ENCODE data around the gene MYL4. TPM values are rescaled to one million over a fixed set of nuclear protein-coding genes. Genes with fewer than 3 reads are reported as not detected.
A peak's percentile ranks its signal among the peaks of the same experiment; 100 is the strongest.
"Not testable (repeated sequence)": the region's sequence is repeated elsewhere in the genome, so short reads cannot be mapped to it uniquely, and the experiment has no call there.

Gene MYL4
- 1.5 TPM for total RNA-seq
- long read RNA-seq, partial matches to known transcripts = 1 of 5 reads
- long read RNA-seq, other reads (novel, unspliced or antisense) = 4 of 5 reads

DNA sequence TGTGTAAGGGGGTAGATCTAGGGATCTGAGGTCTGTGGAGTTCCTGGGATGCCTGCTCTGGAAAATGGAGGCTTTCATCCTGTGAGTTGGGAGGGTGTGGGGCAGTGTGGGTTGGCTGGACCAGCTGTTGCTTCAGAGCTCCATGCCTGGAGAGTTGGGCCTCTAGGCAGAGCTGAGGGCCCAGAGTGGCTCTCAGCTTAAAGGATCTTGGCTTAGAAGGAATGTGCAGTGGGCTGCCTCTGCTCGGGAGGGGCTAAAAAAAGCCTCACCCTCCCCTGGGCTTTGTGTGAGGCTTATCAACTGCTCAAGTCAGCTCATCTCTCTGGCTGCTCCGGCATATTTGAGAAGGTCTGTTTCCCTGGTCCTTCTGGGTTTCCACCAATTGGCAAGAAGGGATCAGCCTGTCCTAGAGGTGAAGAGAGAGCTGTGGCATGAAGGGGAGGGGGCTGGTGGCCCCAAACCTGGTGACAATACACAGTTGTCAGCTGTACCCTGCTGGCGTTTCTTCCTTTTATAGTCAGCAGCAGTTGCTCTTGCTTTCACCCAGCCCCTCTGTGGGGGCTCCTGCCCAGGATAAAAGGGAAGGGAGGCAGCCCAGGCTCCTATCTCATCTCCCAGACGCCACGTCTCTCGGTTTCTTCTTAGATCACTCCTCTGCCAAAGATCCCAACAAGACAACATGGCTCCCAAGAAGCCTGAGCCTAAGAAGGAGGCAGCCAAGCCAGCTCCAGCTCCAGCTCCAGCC is at the start of gene MYL4:
TSS of gene MYL4 (plus strand) at position 605 of the 745 bp plus-strand sequence. CDS start at position 680, 75 bp downstream.
- no peak for DNase-seq (ENCODE audit: low spot score)

GRCh38 chr17:47162013-47162622 is 47.0 kb upstream of the MYL4 start:
- no peak for DNase-seq (ENCODE audit: low spot score)

GRCh38 chr17:47164263-47164662 is 44.9 kb upstream of the MYL4 start:
- no peak for DNase-seq (ENCODE audit: low spot score)

DNA sequence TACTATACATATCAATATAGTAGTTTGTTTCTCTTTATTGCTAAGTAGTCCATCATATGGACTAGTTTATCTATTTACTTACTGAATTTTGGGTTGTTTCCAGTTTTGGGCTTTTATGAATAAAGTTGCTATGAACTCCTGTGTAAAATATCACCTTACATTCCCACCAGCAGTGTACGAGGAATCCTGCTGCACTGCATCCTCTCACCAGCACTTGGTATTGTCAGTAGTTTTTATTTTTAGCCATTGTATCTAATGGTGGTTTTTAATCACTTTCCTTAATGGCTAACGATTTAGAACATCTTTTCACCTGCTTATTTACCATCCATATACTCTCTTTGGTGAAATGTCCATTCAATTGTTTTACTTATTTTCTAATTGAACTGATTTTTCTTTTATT is 44.0 kb upstream of the MYL4 start:
- DNase-seq (ENCODE audit: low spot score) = no peak

DNA sequence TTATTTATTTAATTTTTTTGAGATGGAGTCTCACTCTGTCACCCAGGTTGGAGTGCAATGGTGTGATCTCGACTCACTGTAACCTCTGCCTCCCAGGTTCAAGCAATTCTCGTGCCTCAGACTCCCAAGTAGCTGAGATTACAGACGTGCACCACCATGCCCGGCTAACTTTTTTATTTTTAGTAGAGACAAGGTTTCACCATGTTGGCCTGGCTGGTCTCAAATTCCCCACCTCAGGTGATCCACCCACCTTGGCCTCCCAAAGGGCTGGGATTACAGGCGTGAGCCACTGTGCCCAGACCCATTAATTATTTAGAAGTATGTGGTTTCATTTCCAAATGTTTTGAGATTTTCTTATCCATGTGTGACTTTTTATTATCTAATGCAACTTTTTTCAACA is 42.3 kb upstream of the MYL4 start:
- not testable (repeated sequence) for DNase-seq (ENCODE audit: low spot score)

DNA sequence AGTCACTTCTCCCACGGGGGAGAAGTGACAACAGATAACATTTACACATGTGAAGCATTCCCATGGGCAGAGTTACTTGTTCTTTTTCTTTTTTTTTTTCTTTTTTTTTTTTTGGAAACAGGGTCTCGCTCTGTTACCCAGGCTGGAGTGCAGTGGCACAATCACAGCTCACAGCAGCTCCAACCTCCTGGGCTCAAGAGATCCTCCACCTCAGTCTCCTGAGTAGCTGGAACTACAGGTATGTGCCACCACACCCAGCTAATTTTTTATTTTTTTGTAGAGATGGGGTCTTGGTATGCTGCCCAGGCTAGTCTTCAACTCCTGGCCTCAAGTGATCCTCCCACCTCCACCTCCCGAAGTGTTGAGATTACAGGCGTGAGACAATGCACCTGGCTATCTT is 40.3 kb upstream of the MYL4 start:
- not testable (repeated sequence) for DNase-seq (ENCODE audit: low spot score)

GRCh38 chr17:47170710-47171109 is 38.4 kb upstream of the MYL4 start:
- no peak for DNase-seq (ENCODE audit: low spot score)

DNA sequence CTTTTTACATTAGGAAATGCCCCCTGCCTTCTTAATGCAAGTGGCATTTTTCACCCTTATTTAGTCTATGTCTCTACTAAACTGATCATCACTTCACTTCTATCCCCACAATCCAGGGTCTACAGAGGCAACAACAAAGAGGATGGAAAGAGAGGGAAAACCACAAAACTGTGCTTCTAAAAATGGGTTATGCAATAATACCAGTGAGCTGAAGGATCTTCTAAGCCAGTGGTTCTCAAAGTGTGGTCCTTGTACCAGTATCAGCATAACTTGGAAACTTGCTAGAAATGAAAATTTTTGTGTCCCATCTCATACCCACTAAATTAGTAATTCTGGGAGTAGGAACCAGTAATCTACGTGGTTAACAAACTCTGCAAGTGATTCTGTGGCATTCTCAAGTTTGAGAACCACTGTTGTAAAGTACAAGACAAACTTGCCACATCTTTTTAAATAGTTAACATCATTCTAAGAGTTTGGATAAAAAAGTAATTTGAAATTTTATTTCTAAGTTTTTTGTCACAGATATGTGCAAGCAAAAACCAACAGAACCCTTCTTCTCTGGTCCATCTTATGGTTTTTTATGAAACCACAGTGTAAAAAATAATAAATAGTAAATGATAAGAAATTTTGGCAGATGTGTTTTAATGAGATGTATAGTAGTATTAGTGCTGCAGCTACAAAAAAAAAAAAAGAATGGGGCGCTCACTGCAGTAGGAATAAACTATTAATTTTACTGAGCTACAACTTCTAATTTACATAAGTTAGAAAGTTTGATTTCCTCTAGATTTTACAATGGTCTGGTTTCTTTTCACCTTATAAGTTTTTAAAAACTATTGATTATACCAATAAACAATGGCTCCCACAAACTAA is 36.2 kb upstream of the MYL4 start:
- DNase-seq (ENCODE audit: low spot score) = no peak

DNA sequence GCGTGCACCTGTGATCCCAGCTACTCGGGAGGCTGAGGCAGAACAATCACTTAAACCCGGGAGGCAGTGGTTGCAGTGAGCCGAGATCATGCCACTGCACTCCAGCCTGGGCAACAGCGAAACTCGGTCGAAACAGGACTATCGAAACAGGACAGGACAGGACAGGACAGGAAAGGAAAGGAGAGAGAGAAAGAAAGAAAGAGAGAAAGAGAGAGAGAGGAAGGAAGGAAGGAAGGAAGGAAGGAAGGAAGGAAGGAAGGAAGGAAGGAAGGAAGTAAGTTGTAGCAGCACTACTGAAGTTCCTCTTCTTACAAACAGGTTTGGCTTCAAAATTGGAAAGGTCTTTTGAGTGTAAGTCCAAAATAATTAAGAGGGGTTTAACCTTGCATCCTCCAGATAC is 34.3 kb upstream of the MYL4 start:
- DNase-seq (ENCODE audit: low spot score) = not testable (repeated sequence)

DNA sequence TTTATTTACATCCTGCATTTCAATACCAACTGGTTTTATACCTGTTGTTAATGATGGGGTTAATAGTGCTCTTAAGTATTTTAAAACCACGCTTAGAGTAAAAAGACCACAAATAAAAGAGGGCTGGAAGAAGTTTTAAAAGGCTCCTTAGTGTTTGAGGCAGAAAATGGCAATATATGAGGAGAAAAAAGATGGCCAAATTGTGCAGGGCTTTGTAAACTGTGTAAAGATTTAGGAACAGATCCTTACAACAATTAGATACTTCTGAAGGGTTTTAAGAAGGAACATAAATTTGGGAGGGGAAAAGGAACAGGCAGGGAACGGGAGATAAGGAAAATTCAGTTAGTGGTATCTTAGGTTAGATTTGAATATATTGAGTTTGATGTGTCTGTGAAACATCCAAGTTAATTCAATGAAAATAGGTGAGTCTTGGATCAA is 32.7 kb upstream of the MYL4 start:
- DNase-seq (ENCODE audit: low spot score) = no peak

GRCh38 chr17:47177261-47177660 is 31.9 kb upstream of the MYL4 start:
- DNase-seq (ENCODE audit: low spot score) = no peak

DNA sequence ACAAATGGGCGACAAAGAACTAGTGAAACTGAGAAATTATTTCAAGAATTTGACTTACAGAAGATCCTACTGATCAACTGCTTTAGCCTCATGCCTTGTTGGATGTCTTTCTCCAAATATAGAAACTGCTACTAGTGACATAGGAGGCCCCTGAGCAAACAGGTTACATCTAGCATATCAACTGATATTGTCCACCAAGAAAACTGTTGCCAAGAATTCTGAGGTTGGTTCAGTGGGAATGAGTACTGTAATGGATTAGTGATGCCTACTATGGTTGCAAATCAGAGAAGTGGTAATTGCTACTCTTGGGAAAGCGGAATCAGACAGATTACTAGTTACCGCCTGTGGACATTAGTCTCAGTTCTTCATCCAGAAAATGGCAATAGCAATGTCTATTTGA is 30.0 kb upstream of the MYL4 start:
- no peak for DNase-seq (ENCODE audit: low spot score)

DNA sequence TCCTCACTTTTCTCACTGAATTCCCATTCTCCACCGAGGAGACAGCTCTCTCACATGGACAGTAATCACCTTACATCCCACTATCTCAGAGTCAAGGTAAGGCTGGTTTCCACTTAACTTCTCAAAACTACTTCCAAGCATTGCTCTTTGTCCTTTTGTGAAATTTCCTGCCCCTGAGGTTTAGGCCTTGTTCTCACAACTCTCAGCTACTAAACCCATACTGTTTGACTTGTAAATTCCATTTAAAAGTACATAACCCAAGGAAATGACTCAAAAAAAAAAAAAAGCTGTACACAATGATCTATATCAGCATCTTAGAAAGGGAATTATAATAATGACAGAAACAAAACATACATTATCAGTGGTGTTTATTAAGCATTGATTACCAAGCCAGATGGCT is 28.8 kb upstream of the MYL4 start:
- no peak for DNase-seq (ENCODE audit: low spot score)

- DNase-seq (ENCODE audit: low spot score) = not testable (repeated sequence)
Measured at GRCh38 chr17:47180988-47181387, 28.2 kb upstream of the MYL4 start.

DNA sequence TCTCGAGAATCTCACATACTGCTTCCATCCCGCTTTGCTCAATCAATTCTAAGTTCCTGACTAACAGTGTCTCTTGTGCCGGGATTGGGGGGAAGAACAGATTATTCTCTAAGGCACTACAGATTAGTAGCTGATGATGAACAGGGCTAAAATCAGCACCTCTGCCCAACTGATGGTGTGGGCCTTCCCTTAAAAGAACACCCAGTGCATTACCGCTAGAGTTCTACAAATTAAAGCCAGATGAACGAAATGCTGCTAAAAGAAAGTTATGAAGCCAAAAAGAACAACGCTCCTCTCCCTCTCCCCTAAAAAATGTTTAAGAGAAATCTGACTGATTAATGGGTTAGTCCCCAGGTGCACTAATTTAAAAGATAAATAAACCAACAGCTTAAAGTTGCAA is 24.5 kb upstream of the MYL4 start:
- DNase-seq (ENCODE audit: low spot score) = no peak

GRCh38 chr17:47188271-47188875 is 20.8 kb upstream of the MYL4 start:
- no peak for DNase-seq (ENCODE audit: low spot score)

DNA sequence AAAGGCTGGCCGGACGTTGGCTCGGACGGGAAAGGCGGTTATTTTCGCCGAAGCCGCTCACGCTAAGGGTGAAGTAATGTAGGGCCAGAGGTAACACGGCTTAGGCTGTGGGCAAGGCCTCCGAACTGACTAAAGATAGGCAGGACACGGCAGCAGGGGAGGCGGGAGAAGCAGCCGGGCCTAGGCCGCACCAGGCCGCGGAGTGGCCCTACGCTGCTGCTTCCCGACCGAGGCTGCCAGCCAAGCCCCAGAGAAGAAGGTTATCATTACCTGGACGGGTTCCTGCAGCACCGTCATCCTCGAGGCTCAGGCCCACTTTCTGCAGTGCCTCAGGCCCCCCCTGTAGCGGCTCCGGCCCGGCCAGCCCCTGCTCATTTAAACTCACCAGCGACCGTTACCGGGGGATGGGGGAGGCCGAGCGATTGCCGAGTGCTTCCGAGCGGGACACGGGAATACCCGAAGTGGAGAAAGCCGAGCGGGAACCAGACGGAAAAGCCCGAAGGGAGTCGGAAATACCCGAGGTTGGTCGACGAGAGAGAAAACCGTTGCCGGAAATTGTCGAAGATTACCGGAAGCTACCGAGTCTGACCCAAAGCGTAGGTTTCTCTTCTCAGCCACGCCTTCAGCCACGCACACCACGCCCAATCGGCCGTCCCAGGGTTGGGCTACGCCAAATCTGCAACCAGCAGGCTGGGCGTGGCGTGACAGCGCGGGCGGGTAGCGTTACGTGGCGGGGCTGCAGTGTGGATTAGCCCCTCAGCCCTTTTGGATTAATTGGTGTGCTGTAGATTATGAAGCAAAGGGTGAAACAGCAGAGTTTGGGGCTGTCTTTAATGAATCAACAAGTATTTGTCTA is 20.0 kb upstream of the MYL4 start, which contains the start of gene CDC27:
TSS of gene CDC27 (minus strand) at position 420 of the 856 bp plus-strand sequence. CDS start at position 297, 123 bp downstream.
- DNase-seq (ENCODE audit: low spot score) = peak; percentile 98

- DNase-seq (ENCODE audit: low spot score) = no peak
Measured at GRCh38 chr17:47189732-47190237, 19.4 kb upstream of the MYL4 start.

DNA sequence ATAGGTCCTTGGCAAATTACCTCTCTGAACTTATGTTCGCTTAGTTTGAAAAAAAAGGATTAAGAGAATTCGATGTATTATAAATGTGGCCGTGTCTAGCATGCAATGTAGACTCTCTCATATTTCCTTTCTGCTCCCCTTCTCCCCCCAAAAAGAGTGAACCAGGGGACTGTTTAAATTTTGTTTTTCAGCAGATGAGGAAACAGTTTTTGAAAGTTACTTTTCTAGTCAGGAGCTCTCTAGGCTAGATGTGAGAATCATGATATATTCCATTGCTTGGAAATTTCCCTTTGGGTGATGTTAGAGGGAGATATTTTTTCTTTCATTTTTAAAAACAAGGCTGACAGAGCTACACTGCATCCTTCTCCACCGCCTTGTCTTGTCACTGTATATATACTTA is 18.9 kb upstream of the MYL4 start:
- no peak for DNase-seq (ENCODE audit: low spot score)

GRCh38 chr17:47190770-47191169 is 18.4 kb upstream of the MYL4 start:
- no peak for DNase-seq (ENCODE audit: low spot score)
